ENCODE data around the gene GABRE.

GABRE gene

DNA sequence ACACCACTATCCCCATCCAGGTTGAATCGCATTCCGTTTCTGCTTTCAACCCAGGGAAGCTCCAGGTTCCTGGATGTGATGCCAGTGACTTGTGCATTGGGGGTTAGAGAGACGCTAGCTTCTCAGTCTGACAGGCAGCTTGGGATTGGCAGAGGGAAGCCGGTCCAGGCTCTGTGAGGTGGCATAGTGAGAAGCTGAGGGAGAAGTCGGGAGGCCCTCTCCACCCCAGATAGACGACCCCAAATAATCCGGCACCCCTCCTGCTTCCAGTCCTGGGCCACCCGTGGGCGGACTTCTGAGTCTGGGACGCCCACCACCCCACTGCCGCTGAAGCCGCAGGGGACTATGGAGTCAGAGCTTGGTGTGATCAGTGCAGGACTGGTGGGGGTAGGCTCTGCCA, 54.4 kb downstream of the GABRE start:
- Histone ChIP-seq H3K36me3 (ENCODE audit: control insufficient read depth in 2 of 2, insufficient read depth in 1 of 2, low read length in 2 of 2) (no peaks in the 10 kb centered on the region), H3K27ac (ENCODE audit: extremely low read depth, low read depth, low read length) (no peak overlapping the region), H3K4me1 (ENCODE audit: control insufficient read depth, insufficient read depth, low read length) (no peaks in the 10 kb centered on the region), H3K9me3 (ENCODE audit: control insufficient read depth, insufficient read depth, low read depth, low read length) (no peaks in the 10 kb centered on the region), H3K4me3 (ENCODE audit: low read depth, low read length) (no peak overlapping the region)
- no peak for TF ChIP-seq ZNF658 (tag by site-specific recombination; IDR thresholded peaks at IDR 0.05)
- no peak for TF ChIP-seq ZNF157 (tag by site-specific recombination; IDR thresholded peaks at IDR 0.05)
- no peak for TF ChIP-seq ZNF555 (tag by site-specific recombination; conservative IDR thresholded peaks at IDR 0.05)
- TF ChIP-seq TCF7L2 (IDR thresholded peaks at IDR 0.05; ENCODE audit: borderline replicate concordance, low read depth, low read length) = no peak
- TF ChIP-seq, protein P1, sequence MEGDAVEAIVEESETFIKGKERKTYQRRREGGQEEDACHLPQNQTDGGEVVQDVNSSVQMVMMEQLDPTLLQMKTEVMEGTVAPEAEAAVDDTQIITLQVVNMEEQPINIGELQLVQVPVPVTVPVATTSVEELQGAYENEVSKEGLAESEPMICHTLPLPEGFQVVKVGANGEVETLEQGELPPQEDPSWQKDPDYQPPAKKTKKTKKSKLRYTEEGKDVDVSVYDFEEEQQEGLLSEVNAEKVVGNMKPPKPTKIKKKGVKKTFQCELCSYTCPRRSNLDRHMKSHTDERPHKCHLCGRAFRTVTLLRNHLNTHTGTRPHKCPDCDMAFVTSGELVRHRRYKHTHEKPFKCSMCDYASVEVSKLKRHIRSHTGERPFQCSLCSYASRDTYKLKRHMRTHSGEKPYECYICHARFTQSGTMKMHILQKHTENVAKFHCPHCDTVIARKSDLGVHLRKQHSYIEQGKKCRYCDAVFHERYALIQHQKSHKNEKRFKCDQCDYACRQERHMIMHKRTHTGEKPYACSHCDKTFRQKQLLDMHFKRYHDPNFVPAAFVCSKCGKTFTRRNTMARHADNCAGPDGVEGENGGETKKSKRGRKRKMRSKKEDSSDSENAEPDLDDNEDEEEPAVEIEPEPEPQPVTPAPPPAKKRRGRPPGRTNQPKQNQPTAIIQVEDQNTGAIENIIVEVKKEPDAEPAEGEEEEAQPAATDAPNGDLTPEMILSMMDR (tag by site-specific recombination; IDR thresholded peaks at IDR 0.05) = no peak
- TF ChIP-seq KLF10 (tag by site-specific recombination; IDR thresholded peaks at IDR 0.05) = no peak
- TF ChIP-seq ZNF311 (tag by site-specific recombination; IDR thresholded peaks at IDR 0.05; ENCODE audit: borderline replicate concordance) = no peak
- TF ChIP-seq, protein P2, sequence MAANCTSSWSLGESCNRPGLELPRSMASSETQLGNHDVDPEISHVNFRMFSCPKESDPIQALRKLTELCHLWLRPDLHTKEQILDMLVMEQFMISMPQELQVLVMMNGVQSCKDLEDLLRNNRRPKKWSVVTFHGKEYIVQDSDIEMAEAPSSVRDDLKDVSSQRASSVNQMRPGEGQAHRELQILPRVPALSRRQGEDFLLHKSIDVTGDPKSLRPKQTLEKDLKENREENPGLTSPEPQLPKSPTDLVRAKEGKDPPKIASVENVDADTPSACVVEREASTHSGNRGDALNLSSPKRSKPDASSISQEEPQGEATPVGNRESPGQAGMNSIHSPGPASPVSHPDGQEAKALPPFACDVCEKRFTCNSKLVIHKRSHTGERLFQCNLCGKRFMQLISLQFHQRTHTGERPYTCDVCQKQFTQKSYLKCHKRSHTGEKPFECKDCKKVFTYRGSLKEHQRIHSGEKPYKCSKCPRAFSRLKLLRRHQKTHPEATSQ (tag by site-specific recombination; IDR thresholded peaks at IDR 0.05) = no peak
- no peak for TF ChIP-seq ZNF121 (tag by site-specific recombination; IDR thresholded peaks at IDR 0.05)
- no peak for TF ChIP-seq ZNF23 (tag by site-specific recombination; IDR thresholded peaks at IDR 0.05; ENCODE audit: borderline replicate concordance)
- TF ChIP-seq, protein P3, sequence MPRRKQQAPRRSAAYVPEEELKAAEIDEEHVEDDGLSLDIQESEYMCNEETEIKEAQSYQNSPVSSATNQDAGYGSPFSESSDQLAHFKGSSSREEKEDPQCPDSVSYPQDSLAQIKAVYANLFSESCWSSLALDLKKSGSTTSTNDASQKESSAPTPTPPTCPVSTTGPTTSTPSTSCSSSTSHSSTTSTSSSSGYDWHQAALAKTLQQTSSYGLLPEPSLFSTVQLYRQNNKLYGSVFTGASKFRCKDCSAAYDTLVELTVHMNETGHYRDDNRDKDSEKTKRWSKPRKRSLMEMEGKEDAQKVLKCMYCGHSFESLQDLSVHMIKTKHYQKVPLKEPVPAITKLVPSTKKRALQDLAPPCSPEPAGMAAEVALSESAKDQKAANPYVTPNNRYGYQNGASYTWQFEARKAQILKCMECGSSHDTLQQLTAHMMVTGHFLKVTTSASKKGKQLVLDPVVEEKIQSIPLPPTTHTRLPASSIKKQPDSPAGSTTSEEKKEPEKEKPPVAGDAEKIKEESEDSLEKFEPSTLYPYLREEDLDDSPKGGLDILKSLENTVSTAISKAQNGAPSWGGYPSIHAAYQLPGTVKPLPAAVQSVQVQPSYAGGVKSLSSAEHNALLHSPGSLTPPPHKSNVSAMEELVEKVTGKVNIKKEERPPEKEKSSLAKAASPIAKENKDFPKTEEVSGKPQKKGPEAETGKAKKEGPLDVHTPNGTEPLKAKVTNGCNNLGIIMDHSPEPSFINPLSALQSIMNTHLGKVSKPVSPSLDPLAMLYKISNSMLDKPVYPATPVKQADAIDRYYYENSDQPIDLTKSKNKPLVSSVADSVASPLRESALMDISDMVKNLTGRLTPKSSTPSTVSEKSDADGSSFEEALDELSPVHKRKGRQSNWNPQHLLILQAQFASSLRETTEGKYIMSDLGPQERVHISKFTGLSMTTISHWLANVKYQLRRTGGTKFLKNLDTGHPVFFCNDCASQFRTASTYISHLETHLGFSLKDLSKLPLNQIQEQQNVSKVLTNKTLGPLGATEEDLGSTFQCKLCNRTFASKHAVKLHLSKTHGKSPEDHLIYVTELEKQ (tag by site-specific recombination; IDR thresholded peaks at IDR 0.05; ENCODE audit: borderline replicate concordance) = no peak
- TF ChIP-seq ZNF548 (tag by site-specific recombination; IDR thresholded peaks at IDR 0.05) = no peak
- TF ChIP-seq HOXC10 (CRISPR knock-in tag; IDR thresholded peaks at IDR 0.05) = no peak
- no peak for TF ChIP-seq ZNF138 (tag by site-specific recombination; IDR thresholded peaks at IDR 0.05; ENCODE audit: borderline replicate concordance)
- no peak for TF ChIP-seq YY2 (tag by site-specific recombination; IDR thresholded peaks at IDR 0.05)
- no peak for TF ChIP-seq ZFP3 (tag by site-specific recombination; IDR thresholded peaks at IDR 0.05; ENCODE audit: low read depth)
- TF ChIP-seq, protein P4, sequence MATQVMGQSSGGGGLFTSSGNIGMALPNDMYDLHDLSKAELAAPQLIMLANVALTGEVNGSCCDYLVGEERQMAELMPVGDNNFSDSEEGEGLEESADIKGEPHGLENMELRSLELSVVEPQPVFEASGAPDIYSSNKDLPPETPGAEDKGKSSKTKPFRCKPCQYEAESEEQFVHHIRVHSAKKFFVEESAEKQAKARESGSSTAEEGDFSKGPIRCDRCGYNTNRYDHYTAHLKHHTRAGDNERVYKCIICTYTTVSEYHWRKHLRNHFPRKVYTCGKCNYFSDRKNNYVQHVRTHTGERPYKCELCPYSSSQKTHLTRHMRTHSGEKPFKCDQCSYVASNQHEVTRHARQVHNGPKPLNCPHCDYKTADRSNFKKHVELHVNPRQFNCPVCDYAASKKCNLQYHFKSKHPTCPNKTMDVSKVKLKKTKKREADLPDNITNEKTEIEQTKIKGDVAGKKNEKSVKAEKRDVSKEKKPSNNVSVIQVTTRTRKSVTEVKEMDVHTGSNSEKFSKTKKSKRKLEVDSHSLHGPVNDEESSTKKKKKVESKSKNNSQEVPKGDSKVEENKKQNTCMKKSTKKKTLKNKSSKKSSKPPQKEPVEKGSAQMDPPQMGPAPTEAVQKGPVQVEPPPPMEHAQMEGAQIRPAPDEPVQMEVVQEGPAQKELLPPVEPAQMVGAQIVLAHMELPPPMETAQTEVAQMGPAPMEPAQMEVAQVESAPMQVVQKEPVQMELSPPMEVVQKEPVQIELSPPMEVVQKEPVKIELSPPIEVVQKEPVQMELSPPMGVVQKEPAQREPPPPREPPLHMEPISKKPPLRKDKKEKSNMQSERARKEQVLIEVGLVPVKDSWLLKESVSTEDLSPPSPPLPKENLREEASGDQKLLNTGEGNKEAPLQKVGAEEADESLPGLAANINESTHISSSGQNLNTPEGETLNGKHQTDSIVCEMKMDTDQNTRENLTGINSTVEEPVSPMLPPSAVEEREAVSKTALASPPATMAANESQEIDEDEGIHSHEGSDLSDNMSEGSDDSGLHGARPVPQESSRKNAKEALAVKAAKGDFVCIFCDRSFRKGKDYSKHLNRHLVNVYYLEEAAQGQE (tag by site-specific recombination; IDR thresholded peaks at IDR 0.05) = no peak
- TF ChIP-seq, protein P5, sequence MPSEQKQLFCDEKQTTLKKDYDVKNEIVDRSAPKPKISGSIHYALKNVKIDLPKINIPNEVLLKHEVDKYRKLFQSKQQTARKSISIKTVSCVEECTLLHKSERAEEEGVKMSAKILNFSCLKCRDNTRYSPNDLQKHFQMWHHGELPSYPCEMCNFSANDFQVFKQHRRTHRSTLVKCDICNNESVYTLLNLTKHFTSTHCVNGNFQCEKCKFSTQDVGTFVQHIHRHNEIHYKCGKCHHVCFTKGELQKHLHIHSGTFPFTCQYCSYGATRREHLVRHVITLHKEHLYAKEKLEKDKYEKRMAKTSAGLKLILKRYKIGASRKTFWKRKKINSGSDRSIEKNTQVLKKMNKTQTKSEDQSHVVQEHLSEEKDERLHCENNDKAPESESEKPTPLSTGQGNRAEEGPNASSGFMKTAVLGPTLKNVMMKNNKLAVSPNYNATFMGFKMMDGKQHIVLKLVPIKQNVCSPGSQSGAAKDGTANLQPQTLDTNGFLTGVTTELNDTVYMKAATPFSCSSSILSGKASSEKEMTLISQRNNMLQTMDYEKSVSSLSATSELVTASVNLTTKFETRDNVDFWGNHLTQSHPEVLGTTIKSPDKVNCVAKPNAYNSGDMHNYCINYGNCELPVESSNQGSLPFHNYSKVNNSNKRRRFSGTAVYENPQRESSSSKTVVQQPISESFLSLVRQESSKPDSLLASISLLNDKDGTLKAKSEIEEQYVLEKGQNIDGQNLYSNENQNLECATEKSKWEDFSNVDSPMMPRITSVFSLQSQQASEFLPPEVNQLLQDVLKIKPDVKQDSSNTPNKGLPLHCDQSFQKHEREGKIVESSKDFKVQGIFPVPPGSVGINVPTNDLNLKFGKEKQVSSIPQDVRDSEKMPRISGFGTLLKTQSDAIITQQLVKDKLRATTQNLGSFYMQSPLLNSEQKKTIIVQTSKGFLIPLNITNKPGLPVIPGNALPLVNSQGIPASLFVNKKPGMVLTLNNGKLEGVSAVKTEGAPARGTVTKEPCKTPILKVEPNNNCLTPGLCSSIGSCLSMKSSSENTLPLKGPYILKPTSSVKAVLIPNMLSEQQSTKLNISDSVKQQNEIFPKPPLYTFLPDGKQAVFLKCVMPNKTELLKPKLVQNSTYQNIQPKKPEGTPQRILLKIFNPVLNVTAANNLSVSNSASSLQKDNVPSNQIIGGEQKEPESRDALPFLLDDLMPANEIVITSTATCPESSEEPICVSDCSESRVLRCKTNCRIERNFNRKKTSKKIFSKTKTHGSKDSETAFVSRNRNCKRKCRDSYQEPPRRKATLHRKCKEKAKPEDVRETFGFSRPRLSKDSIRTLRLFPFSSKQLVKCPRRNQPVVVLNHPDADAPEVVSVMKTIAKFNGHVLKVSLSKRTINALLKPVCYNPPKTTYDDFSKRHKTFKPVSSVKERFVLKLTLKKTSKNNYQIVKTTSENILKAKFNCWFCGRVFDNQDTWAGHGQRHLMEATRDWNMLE (tag by site-specific recombination; conservative IDR thresholded peaks at IDR 0.05; ENCODE audit: low read depth) = no peak
- POLR2A ChIA-PET = no interaction called here
- CTCF ChIA-PET = no interaction called here
